Stimulated activated CD8-positive, alpha-beta memory T cell treated with anti-CD3 and anti-CD28 coated beads, Interleukin-2, amount 100 ng/mL, for 48 hours (primary cell): ENCODE results near the gene TEAD1.

ENCODE experiments used
- DNase-seq, 2 donors: peaks; one replicate each; pipeline ENCODE4 v3.0.0-alpha.2; 2020; ENCODE audit warnings: low read depth in 2 of 2

The TEAD1 gene

GRCh38 chr11:12666915-12667314 lies 7.3 kb upstream of the TEAD1 start:
- DNase-seq: no peak

DNA sequence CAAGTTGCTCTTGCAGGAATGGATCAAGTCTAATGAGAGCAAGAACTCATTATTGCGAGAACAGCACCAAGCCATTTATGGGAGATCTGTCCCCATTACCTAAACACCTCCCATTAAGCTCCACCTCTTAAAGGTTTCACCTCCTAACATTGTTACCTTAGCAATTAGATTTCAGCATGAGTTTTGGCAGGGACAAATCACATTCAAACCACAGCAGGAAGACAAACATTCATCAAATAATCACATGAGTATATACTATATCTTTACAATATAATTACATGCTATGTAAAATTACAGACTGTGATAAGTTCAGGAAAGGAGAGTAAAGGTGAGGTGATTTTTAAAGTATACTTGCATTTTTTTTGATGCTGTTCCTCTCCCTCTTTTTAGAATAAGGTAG lies 6.6 kb upstream of the TEAD1 start:
- DNase-seq: no peak

DNA sequence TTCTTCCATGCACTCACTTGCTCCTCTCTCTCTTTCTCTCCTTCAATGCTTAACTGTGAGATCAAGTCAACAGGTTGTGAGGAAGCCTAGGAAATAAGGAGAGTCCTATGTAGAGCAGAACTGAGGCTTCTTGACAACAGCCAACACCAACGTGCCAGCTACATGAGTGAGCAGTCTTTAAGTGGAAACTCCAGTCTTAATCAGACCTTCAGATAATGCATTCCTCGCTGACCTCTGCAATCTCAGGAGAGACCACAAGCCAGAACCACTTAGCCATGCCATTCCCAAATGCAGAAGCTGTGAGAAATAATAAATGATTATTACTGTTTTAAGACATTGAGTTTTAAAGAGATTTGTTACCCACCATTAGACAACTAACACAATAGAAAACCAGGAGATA lies 6.1 kb upstream of the TEAD1 start:
- DNase-seq: no peak

DNA sequence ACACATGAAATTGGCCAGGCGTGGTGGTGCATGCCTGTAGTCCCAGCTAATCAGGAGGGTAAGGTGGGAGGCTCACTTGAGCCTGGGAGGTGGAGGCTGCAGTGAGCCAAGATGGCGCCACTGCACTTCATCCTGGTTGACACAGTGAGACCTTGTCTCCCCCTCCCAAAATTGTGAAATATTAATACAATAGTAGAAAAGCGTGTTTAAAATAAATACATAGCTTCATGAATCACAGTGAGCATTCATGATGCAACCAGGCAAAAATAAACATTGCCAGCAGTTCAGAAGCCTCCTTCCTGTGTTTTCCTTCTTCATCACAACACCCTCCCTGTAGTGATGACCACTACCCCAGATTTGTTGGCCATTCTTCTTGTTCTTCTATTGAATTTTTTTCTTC lies 4.3 kb upstream of the TEAD1 start:
- DNase-seq: no peak

GRCh38 chr11:12671370-12671769 lies 2.9 kb upstream of the TEAD1 start:
- no peak for DNase-seq

- no peak for DNase-seq
Observed at GRCh38 chr11:12673601-12673923, 659 bp upstream of the TEAD1 start.

DNA sequence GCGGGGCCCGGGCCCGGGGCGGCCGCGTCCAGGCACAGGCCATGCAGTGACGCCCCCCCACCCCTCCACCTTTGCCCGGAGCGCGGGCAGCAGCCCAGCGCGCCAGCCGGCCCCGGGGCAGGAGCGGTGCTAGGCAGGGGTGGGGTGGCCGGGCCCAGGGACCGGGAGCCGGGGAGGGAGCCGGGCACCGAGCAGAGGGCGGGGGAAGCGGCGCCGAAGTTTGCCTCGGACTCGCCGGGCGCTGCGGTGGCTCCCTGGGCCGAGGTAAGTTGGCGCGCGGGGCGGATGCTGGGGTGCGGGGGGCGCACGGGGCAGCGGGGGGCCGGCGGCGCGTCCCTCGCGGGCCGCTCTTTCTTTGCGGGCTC lies 332 bp downstream of the TEAD1 start:
- no peak for DNase-seq

GRCh38 chr11:12674936-12675696 lies 895 bp downstream of the TEAD1 start:
- no peak for DNase-seq

GRCh38 chr11:12675951-12676711 lies 1.9 kb downstream of the TEAD1 start:
- no peak for DNase-seq

DNA sequence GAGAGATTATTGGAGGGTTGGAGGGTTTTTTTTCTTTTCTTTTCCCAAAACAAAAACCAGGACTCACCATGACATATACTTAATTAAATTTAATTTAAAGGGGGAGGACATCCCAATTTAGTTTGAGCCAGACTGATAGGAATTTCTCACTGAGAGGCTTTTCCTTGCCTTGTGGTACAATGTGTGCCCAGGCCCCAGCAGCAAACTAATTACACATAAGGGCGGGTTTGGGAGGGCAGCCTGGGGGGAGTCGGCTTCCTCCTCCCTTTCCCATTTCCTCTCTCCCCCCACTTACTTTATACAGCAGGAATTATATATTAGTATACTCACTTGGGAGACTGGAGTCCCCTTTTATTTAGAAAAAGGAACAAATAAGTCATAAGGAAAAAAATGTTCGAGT lies 2.9 kb downstream of the TEAD1 start:
- no peak for DNase-seq

- DNase-seq: no peak
Observed at GRCh38 chr11:12678092-12678491, 3.9 kb downstream of the TEAD1 start.

GRCh38 chr11:12678991-12679390 lies 4.8 kb downstream of the TEAD1 start:
- no peak for DNase-seq

- no peak for DNase-seq
Observed at GRCh38 chr11:12679471-12679870, 5.2 kb downstream of the TEAD1 start.

GRCh38 chr11:12680246-12680939 lies 6.2 kb downstream of the TEAD1 start:
- DNase-seq: no peak

GRCh38 chr11:12680940-12681258 lies 6.7 kb downstream of the TEAD1 start:
- no peak for DNase-seq

- DNase-seq: no peak
Observed at GRCh38 chr11:12681466-12681865, 7.2 kb downstream of the TEAD1 start.

GRCh38 chr11:12682288-12682687 lies 8.1 kb downstream of the TEAD1 start:
- no peak for DNase-seq

- no peak for DNase-seq
Observed at GRCh38 chr11:12682737-12683500, 8.7 kb downstream of the TEAD1 start.

GRCh38 chr11:12683874-12684273 lies 9.7 kb downstream of the TEAD1 start:
- DNase-seq: no peak

GRCh38 chr11:12684315-12684714 lies 10.1 kb downstream of the TEAD1 start:
- no peak for DNase-seq

DNA sequence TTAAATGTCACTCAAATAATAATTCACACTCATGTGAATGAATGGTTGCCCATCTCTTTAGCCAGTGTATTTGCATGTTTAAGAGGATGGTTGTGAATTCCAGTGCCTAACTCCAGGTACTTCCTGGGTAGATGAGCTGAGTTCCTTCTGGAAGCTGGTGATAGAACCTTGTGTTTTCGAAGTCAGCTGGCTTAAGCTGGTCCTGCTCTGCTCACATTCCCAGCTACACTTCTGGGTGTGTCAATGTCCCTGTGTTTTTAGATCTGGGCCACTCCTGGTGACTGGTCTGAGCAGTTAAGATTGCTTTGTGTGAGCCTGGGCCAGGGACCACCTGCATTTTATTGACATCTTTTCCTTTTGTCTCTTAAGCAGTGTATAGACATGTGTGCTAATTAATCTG lies 10.6 kb downstream of the TEAD1 start:
- DNase-seq: no peak

DNA sequence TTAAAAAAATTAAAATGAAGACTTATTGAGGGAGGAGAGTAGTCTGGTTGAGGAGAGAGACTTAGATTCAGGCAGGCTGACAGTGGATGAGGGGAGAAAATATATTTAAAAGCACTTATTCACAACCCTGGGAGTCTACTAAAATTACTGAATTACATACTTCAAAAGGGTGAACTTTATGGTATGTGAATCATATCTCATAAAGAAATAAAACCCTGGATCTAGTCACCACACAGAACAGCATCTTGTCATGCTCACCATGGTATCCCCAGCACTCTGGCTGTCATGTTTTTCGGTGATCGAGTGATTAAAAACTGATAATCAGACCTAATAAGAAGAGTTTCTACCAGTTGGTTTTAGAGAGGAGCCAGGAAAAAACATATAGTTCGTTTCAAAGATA lies 11.0 kb downstream of the TEAD1 start:
- no peak for DNase-seq
